ENCODE data around the gene CTR9. TPM values are rescaled to one million over a fixed set of nuclear protein-coding genes. Genes with fewer than 3 reads are reported as not detected.

The CTR9 gene
- total and polyA plus RNA-seq, 4 donors, result 12.5 to 33.4 (median 19.7) TPM

DNA sequence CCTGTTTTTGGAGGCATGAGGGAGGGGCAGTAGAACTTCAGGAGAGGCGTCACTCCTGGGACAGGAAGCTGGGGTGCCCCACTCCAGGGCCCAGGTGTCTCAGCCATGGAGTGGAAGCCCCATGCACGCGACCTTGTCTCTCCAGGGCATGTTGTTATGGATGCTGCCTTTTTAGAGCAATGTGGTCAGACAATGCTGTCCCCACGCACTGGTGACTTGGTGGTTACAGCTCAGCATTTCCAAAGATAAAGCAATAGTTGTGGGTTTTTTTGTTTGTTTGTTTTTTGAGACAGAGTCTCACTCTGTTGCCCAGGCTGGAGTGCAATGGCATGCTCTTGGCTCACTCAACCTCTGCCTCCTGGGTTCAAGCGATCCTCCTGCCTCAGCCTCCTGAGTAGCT, 35.4 kb downstream of the CTR9 start:
- Histone ChIP-seq H3K9ac (ENCODE audit: low read depth in 1 of 2, low read length in 2 of 2) (no peak overlapping the region), H3K27ac (ENCODE audit: low read depth in 1 of 2, low read length in 2 of 2) (no peak overlapping the region), H3K9me3 (ENCODE audit: control insufficient read depth in 4 of 4, low read length in 3 of 4) (no peaks in the 10 kb centered on the region), H3K36me3 (ENCODE audit: control insufficient read depth in 4 of 4, insufficient read depth in 3 of 4, low read depth in 1 of 4, low read length in 3 of 4) (no peaks in the 10 kb centered on the region), H3K4me1 (ENCODE audit: control insufficient read depth in 4 of 4, insufficient read depth in 4 of 4, low read length in 3 of 4) (no peaks in the 10 kb centered on the region), H3K4me3 (ENCODE audit: low read depth in 1 of 3, low read length in 3 of 3) (no peak overlapping the region), H3K27me3 (ENCODE audit: control insufficient read depth in 4 of 4, insufficient read depth in 4 of 4, low read length in 3 of 4) (no peaks in the 10 kb centered on the region)
- no peak for TF ChIP-seq GABPA (IDR thresholded peaks at IDR 0.05 in 1 of 2, conservative IDR thresholded peaks at IDR 0.05 in 1 of 2)
- no peak for TF ChIP-seq NR2F2 (IDR thresholded peaks at IDR 0.05)
- TF ChIP-seq, protein P1, sequence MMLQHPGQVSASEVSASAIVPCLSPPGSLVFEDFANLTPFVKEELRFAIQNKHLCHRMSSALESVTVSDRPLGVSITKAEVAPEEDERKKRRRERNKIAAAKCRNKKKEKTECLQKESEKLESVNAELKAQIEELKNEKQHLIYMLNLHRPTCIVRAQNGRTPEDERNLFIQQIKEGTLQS (IDR thresholded peaks at IDR 0.05), result no peak
- TF ChIP-seq FOXA2 (IDR thresholded peaks at IDR 0.05), result no peak
- TF ChIP-seq FOXA1 (IDR thresholded peaks at IDR 0.05), result no peak
- TF ChIP-seq RXRA (IDR thresholded peaks at IDR 0.05), result no peak
- TF ChIP-seq YY1 (IDR thresholded peaks at IDR 0.05), result no peak
- no peak for TF ChIP-seq JUND (IDR thresholded peaks at IDR 0.05)
- no peak for TF ChIP-seq REST (IDR thresholded peaks at IDR 0.05)
- no peak for TF ChIP-seq CTCF (IDR thresholded peaks at IDR 0.05; ENCODE audit: low read depth, low read length, missing input control)
- TF ChIP-seq, protein P2, sequence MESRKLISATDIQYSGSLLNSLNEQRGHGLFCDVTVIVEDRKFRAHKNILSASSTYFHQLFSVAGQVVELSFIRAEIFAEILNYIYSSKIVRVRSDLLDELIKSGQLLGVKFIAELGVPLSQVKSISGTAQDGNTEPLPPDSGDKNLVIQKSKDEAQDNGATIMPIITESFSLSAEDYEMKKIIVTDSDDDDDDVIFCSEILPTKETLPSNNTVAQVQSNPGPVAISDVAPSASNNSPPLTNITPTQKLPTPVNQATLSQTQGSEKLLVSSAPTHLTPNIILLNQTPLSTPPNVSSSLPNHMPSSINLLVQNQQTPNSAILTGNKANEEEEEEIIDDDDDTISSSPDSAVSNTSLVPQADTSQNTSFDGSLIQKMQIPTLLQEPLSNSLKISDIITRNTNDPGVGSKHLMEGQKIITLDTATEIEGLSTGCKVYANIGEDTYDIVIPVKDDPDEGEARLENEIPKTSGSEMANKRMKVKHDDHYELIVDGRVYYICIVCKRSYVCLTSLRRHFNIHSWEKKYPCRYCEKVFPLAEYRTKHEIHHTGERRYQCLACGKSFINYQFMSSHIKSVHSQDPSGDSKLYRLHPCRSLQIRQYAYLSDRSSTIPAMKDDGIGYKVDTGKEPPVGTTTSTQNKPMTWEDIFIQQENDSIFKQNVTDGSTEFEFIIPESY (IDR thresholded peaks at IDR 0.05), result no peak
- no peak for TF ChIP-seq SP1 (IDR thresholded peaks at IDR 0.05)
- TF ChIP-seq HNF4A (conservative IDR thresholded peaks at IDR 0.05), result no peak
- TF ChIP-seq MAX (IDR thresholded peaks at IDR 0.05), result no peak
- TF ChIP-seq EGR1 (IDR thresholded peaks at IDR 0.05; ENCODE audit: low read depth in 2 of 2), result no peak
- 93% methylated on average over 5 of the region's 5 CpGs for WGBS
- DNase-seq (ENCODE audit: low spot score), result no peak

All from liver (tissue), 9 donors.